ENCODE results near the gene ADARB2.

GRCh38 chr10:1347525-1347924, 389.8 kb downstream of the ADARB2 start:
- TF ChIP-seq, protein P1, sequence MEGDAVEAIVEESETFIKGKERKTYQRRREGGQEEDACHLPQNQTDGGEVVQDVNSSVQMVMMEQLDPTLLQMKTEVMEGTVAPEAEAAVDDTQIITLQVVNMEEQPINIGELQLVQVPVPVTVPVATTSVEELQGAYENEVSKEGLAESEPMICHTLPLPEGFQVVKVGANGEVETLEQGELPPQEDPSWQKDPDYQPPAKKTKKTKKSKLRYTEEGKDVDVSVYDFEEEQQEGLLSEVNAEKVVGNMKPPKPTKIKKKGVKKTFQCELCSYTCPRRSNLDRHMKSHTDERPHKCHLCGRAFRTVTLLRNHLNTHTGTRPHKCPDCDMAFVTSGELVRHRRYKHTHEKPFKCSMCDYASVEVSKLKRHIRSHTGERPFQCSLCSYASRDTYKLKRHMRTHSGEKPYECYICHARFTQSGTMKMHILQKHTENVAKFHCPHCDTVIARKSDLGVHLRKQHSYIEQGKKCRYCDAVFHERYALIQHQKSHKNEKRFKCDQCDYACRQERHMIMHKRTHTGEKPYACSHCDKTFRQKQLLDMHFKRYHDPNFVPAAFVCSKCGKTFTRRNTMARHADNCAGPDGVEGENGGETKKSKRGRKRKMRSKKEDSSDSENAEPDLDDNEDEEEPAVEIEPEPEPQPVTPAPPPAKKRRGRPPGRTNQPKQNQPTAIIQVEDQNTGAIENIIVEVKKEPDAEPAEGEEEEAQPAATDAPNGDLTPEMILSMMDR (IDR thresholded peaks at IDR 0.05), result no peak
- no peak for TF ChIP-seq ZFX (IDR thresholded peaks at IDR 0.05; ENCODE audit: borderline replicate concordance)
